GM18907 (cell line): ENCODE data around the gene AHNAK.

Experiments used
- ATAC-seq: cut with Tn5 transposase; IDR thresholded peaks from one replicate; pipeline ENCODE4 v1.9.1; 2021; ENCODE audit warnings: mild to moderate bottlenecking, moderate library complexity; ENCODE audit not compliant: unreplicated experiment

AHNAK gene

DNA sequence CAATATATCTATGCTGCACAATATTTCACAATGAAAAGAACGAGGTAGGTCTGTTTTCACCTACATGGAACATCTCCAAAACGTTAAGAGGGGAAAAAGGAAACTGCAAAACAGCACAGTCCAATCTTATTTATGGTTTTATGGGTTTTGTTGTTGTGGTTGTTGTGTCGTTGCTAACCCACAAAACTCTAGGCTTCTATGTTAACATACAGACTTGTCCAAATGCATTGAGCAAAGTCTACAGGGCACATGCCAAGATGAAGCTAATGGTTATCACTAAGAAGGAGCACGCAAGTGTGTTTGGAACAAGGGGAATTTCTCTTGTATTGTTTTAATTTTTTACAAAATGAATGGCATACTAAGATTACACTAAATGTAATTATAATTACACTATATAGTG is 48.6 kb downstream of the AHNAK start:
- ATAC-seq: no peak

GRCh38 chr11:62497132-62497801 is 49.3 kb downstream of the AHNAK start:
- no peak for ATAC-seq

- ATAC-seq: no peak
These were observed 49.9 kb downstream of the AHNAK start for GRCh38 chr11:62496676-62497075.

- no peak for ATAC-seq
These were observed 52.4 kb downstream of the AHNAK start for GRCh38 chr11:62494246-62494645.

GRCh38 chr11:62493801-62494200 is 52.8 kb downstream of the AHNAK start:
- ATAC-seq: no peak

DNA sequence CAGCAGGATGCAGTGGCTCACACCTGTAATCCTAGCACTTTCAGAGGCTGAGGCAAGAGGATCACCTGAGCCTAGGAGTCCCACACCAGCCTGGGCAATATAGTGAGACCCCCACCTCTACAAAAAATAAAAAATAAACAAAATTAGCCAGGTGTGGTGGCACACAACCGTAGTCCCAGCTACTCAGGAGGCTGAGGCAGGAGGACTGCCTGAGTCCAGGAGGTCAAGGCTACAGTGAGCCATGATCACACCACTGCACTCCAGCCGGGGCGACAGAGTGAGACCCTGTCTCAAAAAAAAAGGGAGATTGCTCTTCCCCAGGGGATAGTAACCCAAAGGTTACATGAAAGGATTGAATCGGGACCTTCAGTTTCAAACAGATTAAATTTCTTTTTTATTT is 54.0 kb downstream of the AHNAK start:
- no peak for ATAC-seq

DNA sequence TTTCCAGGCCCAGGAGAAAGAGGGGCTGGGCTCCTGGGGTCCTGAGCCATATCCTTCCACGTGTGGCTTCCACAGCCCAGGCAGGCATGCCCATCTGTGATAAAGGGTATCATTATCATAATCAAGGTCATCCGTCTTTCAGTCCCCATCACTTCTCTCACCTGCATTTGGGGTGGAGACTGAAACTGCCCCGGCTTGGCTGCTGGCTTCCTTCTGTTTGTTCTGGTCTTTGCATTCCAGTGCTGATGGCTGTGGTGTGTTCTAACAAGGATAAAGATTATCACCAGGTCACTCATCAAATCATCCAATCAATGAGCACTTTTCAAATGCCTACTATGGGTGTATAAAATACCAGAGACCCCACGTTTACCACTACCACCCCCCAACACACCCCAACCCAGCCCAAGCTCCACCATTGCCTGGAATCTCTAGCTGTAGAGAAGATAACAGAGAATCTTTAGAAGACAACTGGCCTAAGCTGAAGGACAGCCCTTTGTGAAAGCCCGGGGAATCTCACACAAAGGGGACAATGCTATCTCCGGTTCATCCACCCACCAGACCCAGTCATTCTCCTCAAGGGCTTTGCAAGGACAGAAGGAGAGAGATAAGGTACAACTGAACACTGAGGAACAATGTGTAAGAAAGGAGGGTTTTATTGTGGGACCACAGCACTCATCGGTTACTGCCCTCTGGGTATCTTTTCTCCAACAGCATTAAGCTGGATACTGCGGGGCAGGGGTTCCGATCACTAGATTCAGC is 54.9 kb downstream of the AHNAK start:
- no peak for ATAC-seq

DNA sequence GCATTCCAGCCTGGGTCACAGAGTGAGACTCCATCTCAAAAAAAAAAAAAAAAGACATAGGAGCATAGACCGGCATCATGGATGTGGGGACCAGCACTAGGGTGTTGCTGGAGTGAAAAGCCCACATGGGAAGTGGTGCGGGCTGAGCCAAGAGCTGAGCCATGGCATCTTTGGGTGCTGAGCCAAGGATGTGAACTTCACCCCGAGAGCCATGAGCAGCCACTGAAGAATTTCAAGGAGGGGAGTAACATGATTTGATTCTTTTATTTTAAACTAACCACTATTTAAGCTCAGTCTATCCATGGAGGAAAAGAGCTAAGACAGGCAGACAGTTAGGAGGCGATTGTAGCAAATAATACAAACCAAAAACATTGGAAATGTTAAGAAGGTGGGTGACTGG is 57.4 kb downstream of the AHNAK start:
- no peak for ATAC-seq

GRCh38 chr11:62487738-62488551 is 58.7 kb downstream of the AHNAK start:
- ATAC-seq: no peak

GRCh38 chr11:62487136-62487535 is 59.5 kb downstream of the AHNAK start:
- ATAC-seq: no peak

GRCh38 chr11:62484352-62484751 is 62.3 kb downstream of the AHNAK start:
- no peak for ATAC-seq

GRCh38 chr11:62482753-62483152 is 63.9 kb downstream of the AHNAK start:
- no peak for ATAC-seq

DNA sequence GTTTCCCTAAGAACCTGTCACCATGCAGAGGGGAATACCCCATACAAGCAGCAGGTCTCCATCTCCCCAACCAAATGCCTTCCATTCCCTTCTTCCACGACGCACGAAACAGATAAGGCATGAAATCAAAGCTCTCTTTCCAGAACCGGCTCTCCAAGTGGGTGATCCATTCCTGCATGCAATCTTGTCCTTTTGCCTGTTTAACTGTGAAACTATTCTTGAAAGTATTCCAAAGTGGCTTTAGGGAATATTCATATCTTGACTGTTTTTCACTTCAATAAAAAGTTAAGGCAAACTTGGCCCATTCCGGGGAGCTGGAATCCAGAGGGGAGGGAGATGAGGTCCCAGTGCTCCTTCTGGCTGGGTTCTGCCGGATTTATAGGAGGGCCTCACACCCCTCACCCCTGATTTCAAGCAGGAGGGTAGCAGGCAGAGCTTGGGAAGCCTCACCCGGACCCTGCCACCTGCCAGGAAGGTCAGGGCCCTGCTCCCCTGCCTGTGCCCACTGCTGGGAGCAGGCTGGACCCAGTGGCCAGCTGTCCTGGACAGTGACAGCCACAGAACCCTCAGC is 66.9 kb downstream of the AHNAK start:
- no peak for ATAC-seq

DNA sequence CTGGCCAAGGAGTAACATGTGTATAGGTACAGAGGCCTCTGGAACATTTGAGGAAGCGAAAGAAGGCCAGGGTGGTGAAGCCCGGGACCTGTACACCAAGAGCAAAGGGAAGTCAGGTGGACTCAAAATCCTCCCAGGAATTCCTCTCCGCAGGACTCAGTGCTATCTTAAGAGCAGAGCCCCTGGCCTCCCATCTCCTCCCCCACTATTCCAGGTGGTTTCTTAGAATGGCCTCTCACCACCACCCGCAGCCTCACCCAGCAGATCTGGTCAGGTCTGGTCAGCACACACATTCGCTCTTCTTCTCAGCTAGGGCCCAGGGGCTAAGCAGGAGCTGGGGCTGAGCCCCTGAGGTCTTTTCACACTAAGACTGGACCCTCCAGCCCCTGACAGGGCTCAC is 68.7 kb downstream of the AHNAK start:
- ATAC-seq: no peak

DNA sequence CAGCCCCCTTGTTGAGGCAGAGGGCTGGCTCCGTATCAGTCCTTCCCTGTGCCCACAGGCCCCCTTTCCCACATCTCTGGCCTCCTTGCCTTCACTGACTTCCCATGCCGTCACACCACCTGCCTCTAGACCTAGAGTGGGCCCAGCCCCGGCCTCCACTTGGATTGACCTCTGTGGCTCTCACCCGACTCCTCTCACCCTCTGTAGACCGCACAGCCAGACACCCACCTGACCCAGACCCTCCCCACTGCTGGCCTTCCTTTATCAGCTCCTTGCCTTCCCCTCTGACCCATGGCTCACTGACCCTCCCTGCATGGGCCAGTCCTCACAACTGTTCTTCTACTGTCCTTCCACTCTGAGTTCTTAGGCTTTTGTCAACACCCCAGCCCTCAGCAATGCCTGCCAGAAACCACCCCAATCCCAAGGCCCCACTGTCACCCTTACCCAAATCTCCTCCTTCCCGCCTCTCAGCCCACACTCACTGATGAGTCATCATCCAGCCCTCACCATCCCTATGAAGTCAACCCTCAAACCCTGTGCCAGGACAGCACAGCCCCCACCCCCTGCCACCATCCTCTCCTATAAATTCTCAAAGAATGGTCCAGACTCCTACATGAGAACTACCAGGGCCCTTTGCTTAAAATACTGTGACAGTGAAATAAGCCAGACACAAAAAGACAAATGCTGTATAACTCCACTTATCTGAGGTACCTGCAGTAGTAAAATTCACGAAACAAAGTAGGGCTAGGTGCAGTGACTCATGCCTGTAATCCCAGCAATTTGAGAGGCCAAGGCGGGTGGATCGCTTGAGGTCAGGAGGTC is 74.3 kb downstream of the AHNAK start:
- ATAC-seq: no peak

GRCh38 chr11:62471603-62472002 is 75.0 kb downstream of the AHNAK start:
- no peak for ATAC-seq

DNA sequence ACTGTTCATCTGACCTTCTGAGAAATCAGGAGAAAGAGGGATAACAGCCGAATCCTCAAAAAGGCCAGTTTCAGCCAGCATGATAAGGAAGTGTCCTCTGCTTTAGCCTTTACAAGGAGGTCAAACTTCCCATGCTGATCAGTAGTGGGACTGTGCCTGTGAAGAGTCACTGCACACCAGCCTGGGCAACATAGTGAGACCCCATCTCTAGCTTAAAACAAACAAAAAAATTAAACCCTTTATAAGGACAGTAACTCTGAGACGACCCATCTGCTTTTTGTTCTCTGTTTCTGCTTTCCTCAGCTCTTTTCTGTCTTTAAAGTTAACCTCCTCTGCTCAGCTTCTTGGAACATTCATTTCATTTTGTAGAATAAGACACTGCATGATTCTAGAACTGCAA is 78.0 kb downstream of the AHNAK start:
- ATAC-seq: no peak

DNA sequence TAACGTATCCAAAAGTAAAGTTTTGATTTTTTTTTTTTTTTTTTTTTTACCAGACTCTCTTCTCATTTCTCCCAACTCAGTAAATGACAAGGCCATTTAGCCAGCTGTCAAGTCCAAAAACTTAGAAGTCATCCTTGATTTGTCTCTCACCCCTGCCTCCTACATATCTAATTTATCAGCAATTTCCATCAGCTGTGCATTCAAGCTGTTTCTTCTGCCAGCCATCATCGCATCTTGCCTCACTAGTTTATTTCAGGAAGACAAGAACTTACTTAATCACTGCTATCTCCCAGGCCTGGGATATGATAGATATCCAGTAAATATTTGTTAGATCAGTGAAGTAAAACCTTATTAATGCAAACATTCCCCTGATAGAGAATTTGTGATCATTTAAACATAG is 80.2 kb downstream of the AHNAK start:
- ATAC-seq: no peak

GRCh38 chr11:62464655-62465054 is 82.0 kb downstream of the AHNAK start:
- no peak for ATAC-seq

DNA sequence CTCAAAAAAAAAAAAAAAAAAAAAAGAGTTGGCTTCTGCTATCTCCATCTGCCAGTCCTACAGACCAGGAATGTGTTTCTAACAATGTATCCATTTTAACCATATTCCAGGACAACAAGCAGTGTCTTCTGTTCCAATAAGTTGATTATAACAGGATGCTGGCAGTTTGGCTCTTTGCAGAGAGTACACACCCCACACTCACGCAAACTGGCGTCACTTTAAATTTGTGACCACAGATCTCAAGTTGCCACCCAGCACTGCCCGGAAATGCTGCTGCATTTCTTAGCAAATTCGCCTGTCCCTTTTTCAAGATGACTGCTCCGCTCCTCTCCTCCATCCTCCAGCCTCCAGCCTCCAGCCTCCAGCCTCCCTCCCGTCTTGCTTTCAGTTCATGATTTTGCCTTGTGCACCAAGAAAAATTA is 83.5 kb downstream of the AHNAK start:
- ATAC-seq: no peak

- no peak for ATAC-seq
These were observed 84.1 kb downstream of the AHNAK start for GRCh38 chr11:62462508-62462892.
